Stimulated activated naive CD8-positive, alpha-beta T cell treated with anti-CD3 and anti-CD28 coated beads, Interleukin-15, Interleukin-2, amounts not matched to agents 100 U/mL and 50 U/mL, for 24 hours (primary cell): Measurements from ENCODE around the gene MYEOV.

Experiments used
- ATAC-seq: fragments of 150-1000 bp; cut with Tn5 transposase; one replicate; pipeline ENCODE4 v1.10.0; 2021
- DNase-seq: peaks from one replicate; pipeline ENCODE4 v3.0.0; 2021

MYEOV gene

GRCh38 chr11:69302447-69303020 lies 8.6 kb downstream of the MYEOV start:
- DNase-seq (no peak), ATAC-seq (no peak)

- DNase-seq: no peak
- ATAC-seq: no peak
These were observed 9.5 kb downstream of the MYEOV start for GRCh38 chr11:69303427-69303826.

- ATAC-seq: no peak
- DNase-seq: no peak
These were observed 10.3 kb downstream of the MYEOV start for GRCh38 chr11:69304258-69304657.

GRCh38 chr11:69304686-69305085 lies 10.7 kb downstream of the MYEOV start:
- ATAC-seq: no peak
- DNase-seq: no peak

- DNase-seq: no peak
These were observed 12.1 kb downstream of the MYEOV start for GRCh38 chr11:69305885-69306540.

GRCh38 chr11:69306821-69307220 lies 12.9 kb downstream of the MYEOV start:
- no peak for ATAC-seq
- no peak for DNase-seq

More at GRCh38 chr11:69305885-69306540, 12.1 kb downstream of the MYEOV start:
- ATAC-seq: no peak

- ATAC-seq (no peak), DNase-seq (no peak)
These were observed 13.5 kb downstream of the MYEOV start for GRCh38 chr11:69307421-69307820.

- ATAC-seq (no peak), DNase-seq (no peak)
These were observed 14.0 kb downstream of the MYEOV start for GRCh38 chr11:69307871-69308431.

GRCh38 chr11:69308491-69308911 lies 14.5 kb downstream of the MYEOV start:
- DNase-seq (no peak), ATAC-seq (no peak)

- ATAC-seq (no peak), DNase-seq (no peak)
These were observed 15.1 kb downstream of the MYEOV start for GRCh38 chr11:69308936-69309615.

- DNase-seq (no peak), ATAC-seq (no peak)
These were observed 15.8 kb downstream of the MYEOV start for GRCh38 chr11:69309631-69310280.

GRCh38 chr11:69310351-69310750 lies 16.4 kb downstream of the MYEOV start:
- ATAC-seq (no peak), DNase-seq (no peak)

- ATAC-seq (peak; percentile 83), DNase-seq (peak; percentile 71)
These were observed 17.2 kb downstream of the MYEOV start for GRCh38 chr11:69310934-69311766.

GRCh38 chr11:69311767-69312385 lies 17.9 kb downstream of the MYEOV start:
- ATAC-seq: no peak

GRCh38 chr11:69312453-69313404 lies 18.8 kb downstream of the MYEOV start:
- no peak for ATAC-seq
- no peak for DNase-seq

More at GRCh38 chr11:69311767-69312385, 17.9 kb downstream of the MYEOV start:
- DNase-seq: peak; percentile 35

GRCh38 chr11:69313992-69314391 lies 20.0 kb downstream of the MYEOV start:
- ATAC-seq (no peak), DNase-seq (no peak)

GRCh38 chr11:69314555-69314954 lies 20.6 kb downstream of the MYEOV start:
- DNase-seq (no peak), ATAC-seq (no peak)

- ATAC-seq (no peak), DNase-seq (no peak)
These were observed 23.0 kb downstream of the MYEOV start for GRCh38 chr11:69316956-69317355.

GRCh38 chr11:69317401-69318092 lies 23.6 kb downstream of the MYEOV start:
- no peak for ATAC-seq
- DNase-seq: no peak

- no peak for ATAC-seq
These were observed 24.1 kb downstream of the MYEOV start for GRCh38 chr11:69318093-69318420.

More at GRCh38 chr11:69318093-69318420, 24.1 kb downstream of the MYEOV start:
- DNase-seq: no peak
